ENCODE results near the gene SLC66A2. TPM values are rescaled to one million over a fixed set of nuclear protein-coding genes. Genes with fewer than 3 reads are reported as not detected.

SLC66A2 gene
- total RNA-seq, 1 experiment from 2014 or later = 21.7 TPM

DNA sequence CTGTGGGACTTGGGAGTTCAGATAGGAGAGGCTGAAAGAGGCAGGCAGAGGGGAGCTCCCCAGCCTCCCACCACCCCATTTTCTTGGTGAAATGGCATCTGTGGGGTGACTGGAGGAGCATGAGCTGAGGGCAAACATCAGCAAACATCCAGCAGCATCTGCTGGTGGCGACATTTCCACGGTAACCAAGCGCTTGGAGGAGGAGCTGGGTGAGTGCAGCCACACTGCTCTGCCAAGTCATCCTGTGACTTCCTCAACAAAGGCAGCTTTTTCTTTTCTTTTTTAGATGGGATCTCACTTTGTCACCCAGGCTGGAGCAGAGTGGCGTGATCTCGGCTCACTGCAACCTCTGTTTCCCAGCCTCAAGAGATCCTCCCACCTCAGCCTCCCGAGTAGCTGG is 31.3 kb upstream of the SLC66A2 start:
- POLR2A ChIA-PET = no interaction called here
- intact Hi-C loops (cut with micrococcal nuclease) = no loop called here
- CTCF ChIA-PET = interaction anchor here (1.6 kb wide), 1 partner anchor 21 kb away, joined by 3 read pairs; no protein-coding TSS in a partner anchor

GRCh38 chr18:79980585-79980984 is 29.1 kb upstream of the SLC66A2 start:
- Mint-ChIP-seq H3K27me3 (ENCODE audit: insufficient read depth, unreplicated experiment) (no peaks in the 10 kb centered on the region), H3K9me3 (ENCODE audit: unreplicated experiment) (no peaks in the 10 kb centered on the region), H3K4me1 (ENCODE audit: insufficient read depth, unreplicated experiment) (peaks cover 17% of the 10 kb centered on the region), H3K27ac (ENCODE audit: low read depth, unreplicated experiment) (no peak overlapping the region), H3K36me3 (ENCODE audit: insufficient read depth, unreplicated experiment) (peaks cover 36% of the 10 kb centered on the region), H3K4me3 (ENCODE audit: unreplicated experiment) (no peak overlapping the region)
- ChIA-PET POLR2A (interaction anchor here (0.6 to 0.8 kb wide), 2 partner anchors 8 to 151 kb away, joined by 3 to 4 read pairs; no protein-coding TSS in a partner anchor), CTCF (no interaction called here)
- intact Hi-C loops (cut with micrococcal nuclease) = no loop called here
- no peak for DNase-seq (ENCODE audit: unreplicated experiment)
- TF ChIP-seq CTCF (IDR thresholded peaks at IDR 0.05; ENCODE audit: unreplicated experiment) = no peak
- no TSS peak for BruUV-seq (replicated peaks)

More for the DNA sequence above, 31.3 kb upstream of the SLC66A2 start:
- Mint-ChIP-seq H3K27me3 (ENCODE audit: insufficient read depth, unreplicated experiment) (no peaks in the 10 kb centered on the region), H3K36me3 (ENCODE audit: insufficient read depth, unreplicated experiment) (peaks cover 46% of the 10 kb centered on the region), H3K4me1 (ENCODE audit: insufficient read depth, unreplicated experiment) (peaks cover 17% of the 10 kb centered on the region), H3K4me3 (ENCODE audit: unreplicated experiment) (no peak overlapping the region), H3K9me3 (ENCODE audit: unreplicated experiment) (no peaks in the 10 kb centered on the region), H3K27ac (ENCODE audit: low read depth, unreplicated experiment) (no peak overlapping the region)
- BruUV-seq (replicated peaks) = no TSS peak
- no peak for TF ChIP-seq CTCF (IDR thresholded peaks at IDR 0.05; ENCODE audit: unreplicated experiment)
- no peak for DNase-seq (ENCODE audit: unreplicated experiment)

DNA sequence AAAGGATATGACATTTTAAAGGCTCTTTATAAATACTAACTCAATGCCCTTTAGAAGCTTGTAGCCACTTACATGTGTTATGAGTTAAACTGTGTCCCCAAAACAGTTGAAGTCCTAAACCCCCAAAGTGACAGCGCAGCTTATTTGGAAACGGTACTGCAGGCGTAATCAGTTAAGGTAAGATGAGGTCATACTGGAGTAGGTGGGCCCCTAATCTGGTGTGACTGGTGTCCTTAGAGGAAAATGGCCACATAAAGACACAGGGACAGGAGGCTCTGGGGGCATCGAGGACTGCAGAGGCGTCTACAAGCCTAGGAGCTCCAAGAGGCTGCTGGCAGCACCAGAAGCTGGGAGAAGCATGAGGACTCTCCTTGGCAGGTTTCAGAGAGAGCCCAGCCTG is 28.4 kb upstream of the SLC66A2 start:
- Mint-ChIP-seq H3K27ac (ENCODE audit: low read depth, unreplicated experiment) (no peak overlapping the region), H3K36me3 (ENCODE audit: insufficient read depth, unreplicated experiment) (peaks cover 31% of the 10 kb centered on the region), H3K27me3 (ENCODE audit: insufficient read depth, unreplicated experiment) (no peaks in the 10 kb centered on the region), H3K9me3 (ENCODE audit: unreplicated experiment) (no peaks in the 10 kb centered on the region), H3K4me3 (ENCODE audit: unreplicated experiment) (no peak overlapping the region), H3K4me1 (ENCODE audit: insufficient read depth, unreplicated experiment) (peaks cover 21% of the 10 kb centered on the region)
- no peak for DNase-seq (ENCODE audit: unreplicated experiment)
- ChIA-PET POLR2A (interaction anchor here (0.6 kb wide), 2 partner anchors 152 to 181 kb away, joined by 3 to 4 read pairs; no protein-coding TSS in a partner anchor), CTCF (no interaction called here)
- no TSS peak for BruUV-seq (replicated peaks)
- intact Hi-C loops (cut with micrococcal nuclease) = no loop called here
- no peak for TF ChIP-seq CTCF (IDR thresholded peaks at IDR 0.05; ENCODE audit: unreplicated experiment)

DNA sequence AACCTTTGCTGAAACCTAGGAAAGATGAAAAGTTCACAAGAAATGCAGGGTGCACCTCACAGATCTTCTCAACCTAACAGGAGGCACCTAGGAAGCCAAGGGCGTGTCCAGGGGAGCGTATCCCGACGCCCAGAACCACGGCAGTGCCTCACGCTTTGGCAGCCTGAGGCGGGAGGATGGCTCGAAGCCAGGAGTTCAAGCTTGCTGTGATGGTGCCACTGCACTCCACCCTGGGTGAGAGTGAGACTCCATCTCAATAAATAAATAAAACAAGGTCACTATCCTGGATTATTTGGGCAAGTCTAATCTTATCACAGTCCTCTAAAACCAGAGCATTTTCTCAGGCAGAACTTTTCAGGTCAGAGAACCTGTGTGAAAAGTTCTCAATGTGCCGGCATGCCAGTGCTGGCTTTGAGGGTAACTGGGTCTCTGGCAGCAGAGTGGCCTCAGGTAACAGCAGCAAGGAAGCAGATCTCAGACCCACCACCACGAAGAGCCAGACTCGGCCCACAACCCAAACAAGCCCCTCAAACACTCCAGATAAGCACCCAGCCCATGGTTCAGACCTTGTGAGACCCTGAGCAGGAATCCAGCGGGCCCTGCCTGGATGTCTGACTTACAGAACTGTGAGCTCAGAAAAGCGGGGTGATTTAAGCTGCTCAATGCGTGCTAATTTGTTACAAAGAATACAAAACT is 24.7 kb upstream of the SLC66A2 start:
- Mint-ChIP-seq H3K27ac (ENCODE audit: low read depth, unreplicated experiment) (no peak overlapping the region), H3K36me3 (ENCODE audit: insufficient read depth, unreplicated experiment) (peaks cover 46% of the 10 kb centered on the region), H3K27me3 (ENCODE audit: insufficient read depth, unreplicated experiment) (no peaks in the 10 kb centered on the region), H3K9me3 (ENCODE audit: unreplicated experiment) (no peaks in the 10 kb centered on the region), H3K4me1 (ENCODE audit: insufficient read depth, unreplicated experiment) (peaks cover 17% of the 10 kb centered on the region), H3K4me3 (ENCODE audit: unreplicated experiment) (no peak overlapping the region)
- TF ChIP-seq CTCF (IDR thresholded peaks at IDR 0.05; ENCODE audit: unreplicated experiment) = no peak
- peak; percentile 65 for DNase-seq (ENCODE audit: unreplicated experiment)
- ChIA-PET POLR2A (interaction anchor here (0.6 to 2.8 kb wide), 7 partner anchors 12 to 150 kb away, joined by 3 to 27 read pairs (median 4); partner anchors contain the start of genes SLC66A2 and TXNL4A), CTCF (interaction anchor here (0.7 to 1.0 kb wide), 4 partner anchors 10 to 284 kb away, joined by 3 read pairs; no protein-coding TSS in a partner anchor)
- no TSS peak for BruUV-seq (replicated peaks)
- intact Hi-C loops (cut with micrococcal nuclease) = no loop called here
